PC-9 (cell line): ENCODE measurements around the gene NOTCH4. TPM values are rescaled to one million over a fixed set of nuclear protein-coding genes. Genes with fewer than 3 reads are reported as not detected.

Source experiments
- BruUV-seq: library from RNA; stranded (reverse); fragments of 400-500 nt; replicated peaks from 2 replicates; lab custom pipeline; 2021; lab: Mats Ljungman, UMichigan
- CTCF ChIA-PET: fragments of 300-600 bp; sonication (Branson Sonifier 250); formaldehyde crosslinking; loops from one replicate; lab custom pipeline; 2022; ENCODE audit warnings: antibody characterized with exemption; lab: Charles Lee
- POLR2A ChIA-PET: fragments of 300-600 bp; sonication (Branson Sonifier 250); formaldehyde crosslinking; loops from one replicate; lab custom pipeline; 2022; ENCODE audit warnings: antibody characterized with exemption; ENCODE audit not compliant: unreplicated experiment; lab: Charles Lee
- DNase-seq, 2 experiments: peaks; one replicate each; pipeline versions ENCODE4 v3.0.0 to v3.0.0-alpha.2; 2015 to 2022; ENCODE audit warnings: mixed read lengths in 1 of 2
- H2AFZ ChIP-seq: fragments of 200-600 bp; sonication (generic); 2 replicates; pipeline ENCODE4 v1.8.1; 2017; ENCODE audit warnings: antibody characterized with exemption
- H3F3A ChIP-seq: fragments of 200-600 bp; sonication (generic); 2 replicates; pipeline ENCODE4 v1.8.1; 2017; ENCODE audit warnings: antibody characterized with exemption, mild to moderate bottlenecking, low read depth; ENCODE audit not compliant: insufficient read depth
- H3K27ac ChIP-seq: fragments of 200-600 bp; sonication (generic); 2 replicates; pipeline ENCODE4 v1.6.1; 2016; ENCODE audit warnings: mixed run types
- H3K27me3 ChIP-seq: fragments of 200-600 bp; sonication (generic); 2 replicates; pipeline ENCODE4 v1.6.1; 2016; ENCODE audit warnings: low read depth, mixed run types; ENCODE audit not compliant: insufficient read depth
- H3K36me3 ChIP-seq: fragments of 200-600 bp; sonication (generic); 2 replicates; pipeline ENCODE4 v1.6.1; 2016; ENCODE audit warnings: low read depth, mixed run types
- H3K4me1 ChIP-seq: fragments of 200-600 bp; sonication (generic); replicated peaks from 2 replicates; pipeline ENCODE4 v1.6.1; 2016; ENCODE audit warnings: mixed run types; ENCODE audit not compliant: insufficient read depth
- H3K4me2 ChIP-seq: fragments of 200-600 bp; sonication (generic); 2 replicates; pipeline ENCODE4 v1.6.1; 2017; ENCODE audit warnings: mixed run types
- H3K4me3 ChIP-seq: fragments of 200-600 bp; sonication (generic); 2 replicates; pipeline ENCODE4 v1.6.1; 2016; ENCODE audit warnings: mixed run types
- H3K79me2 ChIP-seq: fragments of 200-600 bp; sonication (generic); 2 replicates; pipeline ENCODE4 v1.6.1; 2017; ENCODE audit warnings: low read depth, mixed run types
- H3K9me2 ChIP-seq: fragments of 200-600 bp; sonication (generic); 2 replicates; pipeline ENCODE4 v1.8.1; 2017; ENCODE audit warnings: mild to moderate bottlenecking; ENCODE audit not compliant: insufficient read depth
- H3K9me3 ChIP-seq: fragments of 200-600 bp; sonication (generic); 2 replicates; pipeline ENCODE4 v1.8.1; 2016; ENCODE audit warnings: low read depth; ENCODE audit not compliant: insufficient read depth
- H4K20me1 ChIP-seq: fragments of 200-600 bp; sonication (generic); 2 replicates; pipeline ENCODE4 v1.8.1; 2017; ENCODE audit not compliant: insufficient read depth
- CTCF ChIP-seq: fragments of 200-600 bp; sonication (generic); conservative IDR thresholded peaks from 2 replicates; pipeline ENCODE4 v1.6.1; 2017; ENCODE audit warnings: mixed run types, antibody characterized with exemption, mild to moderate bottlenecking, moderate library complexity
- EZH2 ChIP-seq: fragments of 200-600 bp; sonication (generic); IDR thresholded peaks from 2 replicates; pipeline ENCODE4 v1.8.0; 2017; ENCODE audit warnings: antibody characterized with exemption, low read depth
- intact Hi-C: fragments of 100-400 bp; cut with micrococcal nuclease; formaldehyde crosslinking; loops from one replicate; pipeline ENCODE4 v1.10.0; 2022; ENCODE audit not compliant: unreplicated experiment
- total RNA-seq: library from RNA; stranded (reverse); gene quantifications from 2 replicates; pipeline ENCODE4 v1.2.3, GENCODE V29; 2021

Gene NOTCH4
- total RNA-seq, 1 experiment from 2014 or later = 1.5 TPM

GRCh38 chr6:32148289-32149091 lies 75.4 kb downstream of the NOTCH4 start:
- no peak overlapping the region for H2AFZ ChIP-seq
- POLR2A ChIA-PET = no interaction called here

GRCh38 chr6:32147401-32148132 lies 76.3 kb downstream of the NOTCH4 start:
- no peak overlapping the region for H2AFZ ChIP-seq

More at GRCh38 chr6:32148289-32149091, 75.4 kb downstream of the NOTCH4 start:
- H3F3A ChIP-seq = peaks cover 39% of the 10 kb centered on the region; the same call in 1 of the 2 replicates
- no peak overlapping the region for H3K4me3 ChIP-seq
- no peaks in the 10 kb centered on the region for H4K20me1 ChIP-seq
- no peak overlapping the region for H3K27ac ChIP-seq
- CTCF ChIA-PET = no interaction called here
- H3K27me3 ChIP-seq = no peaks in the 10 kb centered on the region
- no peaks in the 10 kb centered on the region for H3K36me3 ChIP-seq
- peaks cover 39% of the 10 kb centered on the region for H3K4me1 ChIP-seq
- intact Hi-C loops = no loop called here
- no peak for TF ChIP-seq EZH2
- no peak for TF ChIP-seq CTCF
- no peaks in the 10 kb centered on the region for H3K9me3 ChIP-seq
- no TSS peak for BruUV-seq
- H3K4me2 ChIP-seq = no peak overlapping the region
- no peaks in the 10 kb centered on the region for H3K9me2 ChIP-seq
- DNase-seq = no peak
- H3K79me2 ChIP-seq = peaks cover 13% of the 10 kb centered on the region

More at GRCh38 chr6:32147401-32148132, 76.3 kb downstream of the NOTCH4 start:
- Histone ChIP-seq H3K79me2 (peaks cover 6% of the 10 kb centered on the region), H3K9me3 (no peaks in the 10 kb centered on the region), H3K4me2 (no peak overlapping the region), H3K27ac (no peak overlapping the region), H3K4me3 (no peak overlapping the region), H4K20me1 (no peaks in the 10 kb centered on the region), H3F3A (peaks cover 32% of the 10 kb centered on the region; the same call in 1 of the 2 replicates), H3K4me1 (peaks cover 40% of the 10 kb centered on the region), H3K36me3 (no peaks in the 10 kb centered on the region), H3K27me3 (no peaks in the 10 kb centered on the region), H3K9me2 (no peaks in the 10 kb centered on the region)
- TF ChIP-seq CTCF (no peak), EZH2 (no peak)
- POLR2A ChIA-PET = no interaction called here
- intact Hi-C loops = no loop called here
- CTCF ChIA-PET = no interaction called here
- no peak for DNase-seq
- no TSS peak for BruUV-seq
